NCI-H1436 (cell line): ENCODE data around the gene PITHD1.
"Not testable (repeated sequence)": the region's sequence is repeated elsewhere in the genome, so short reads cannot be mapped to it uniquely, and the experiment has no call there.

Experiments
- DNase-seq: peaks from one replicate; lab custom pipeline; 2025; lab: John Stamatoyannopoulos, UW

The PITHD1 gene, protein sequence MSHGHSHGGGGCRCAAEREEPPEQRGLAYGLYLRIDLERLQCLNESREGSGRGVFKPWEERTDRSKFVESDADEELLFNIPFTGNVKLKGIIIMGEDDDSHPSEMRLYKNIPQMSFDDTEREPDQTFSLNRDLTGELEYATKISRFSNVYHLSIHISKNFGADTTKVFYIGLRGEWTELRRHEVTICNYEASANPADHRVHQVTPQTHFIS

DNA sequence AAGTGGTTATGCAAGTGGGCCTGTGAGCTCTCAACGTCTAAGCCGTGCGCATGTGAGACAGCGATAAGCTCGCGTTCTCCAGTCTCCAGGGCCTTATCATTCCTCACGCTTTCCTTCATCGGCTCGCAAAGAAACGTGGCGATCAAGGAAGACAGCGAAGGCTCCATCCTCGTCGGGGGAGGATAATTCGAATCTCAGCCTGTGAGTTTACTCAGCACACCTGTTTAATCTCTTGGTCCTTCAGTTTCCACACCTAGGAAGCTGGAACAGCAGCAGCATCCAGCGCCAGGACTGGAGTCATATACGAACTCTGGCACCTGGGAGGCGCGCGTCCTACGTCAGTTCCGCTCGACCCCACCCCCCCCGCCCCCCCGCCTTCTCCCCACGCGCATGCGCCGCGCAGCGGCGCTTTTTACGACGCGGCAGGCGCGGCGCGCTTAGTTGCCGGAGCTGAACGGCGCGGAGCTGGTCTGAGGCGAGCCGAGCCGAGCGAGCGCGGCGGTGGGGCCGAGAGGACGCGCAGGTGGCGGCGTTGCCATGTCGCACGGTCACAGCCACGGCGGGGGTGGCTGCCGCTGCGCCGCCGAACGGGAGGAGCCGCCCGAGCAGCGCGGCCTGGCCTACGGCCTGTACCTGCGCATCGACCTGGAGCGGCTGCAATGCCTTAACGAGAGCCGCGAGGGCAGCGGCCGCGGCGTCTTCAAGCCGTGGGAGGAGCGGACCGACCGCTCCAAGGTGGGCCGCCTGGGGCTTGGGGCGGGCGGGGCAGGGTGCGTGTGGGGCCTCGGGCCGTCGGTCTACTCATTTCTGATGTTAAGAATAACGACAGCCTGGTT lies at the start of gene PITHD1:
TSS of gene PITHD1 (plus strand) at position 440 of the 836 bp plus-strand sequence. CDS start at position 538, 98 bp downstream.
- peak; percentile 79 for DNase-seq

DNA sequence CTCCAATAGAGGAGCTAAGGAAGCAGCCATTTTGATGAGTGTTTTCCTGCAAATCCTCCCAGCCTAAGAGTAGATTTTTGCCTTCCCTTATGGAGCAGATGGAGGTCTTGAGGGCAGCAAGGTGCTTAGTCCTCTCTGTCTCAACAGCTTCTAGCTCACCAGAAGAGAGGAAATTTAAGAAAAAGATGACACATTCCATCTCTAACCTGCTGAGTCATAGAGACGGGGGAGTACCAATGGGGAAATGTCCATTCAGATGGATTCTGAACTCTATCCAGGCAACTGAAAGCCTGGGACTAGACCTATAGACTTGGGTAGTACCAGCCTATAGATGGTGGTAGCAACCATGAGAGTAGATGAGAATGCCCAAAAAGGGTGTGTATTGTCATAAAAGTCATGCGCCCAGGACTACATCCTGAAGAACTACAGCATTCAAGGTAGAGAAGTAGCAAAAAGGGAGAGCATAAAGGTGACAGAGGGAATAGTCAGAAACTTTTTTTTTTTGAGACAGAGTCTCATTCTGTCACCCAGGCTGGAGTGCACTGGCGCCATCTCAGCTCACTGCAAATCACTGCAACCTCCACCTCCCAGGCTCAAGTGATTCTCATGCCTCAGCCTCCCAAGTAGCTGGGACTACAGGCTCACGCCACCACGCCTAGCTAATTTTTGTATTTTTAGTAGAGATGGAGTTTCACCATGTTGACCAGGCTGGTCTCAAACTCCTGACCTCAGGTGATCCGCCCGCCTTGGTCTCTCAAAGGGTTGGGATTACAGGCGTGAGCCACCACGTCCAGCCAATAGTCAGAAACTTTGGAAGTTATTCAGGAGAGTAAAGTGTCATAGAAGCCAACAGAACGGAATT lies 45.6 kb upstream of the PITHD1 start:
- DNase-seq = no peak

DNA sequence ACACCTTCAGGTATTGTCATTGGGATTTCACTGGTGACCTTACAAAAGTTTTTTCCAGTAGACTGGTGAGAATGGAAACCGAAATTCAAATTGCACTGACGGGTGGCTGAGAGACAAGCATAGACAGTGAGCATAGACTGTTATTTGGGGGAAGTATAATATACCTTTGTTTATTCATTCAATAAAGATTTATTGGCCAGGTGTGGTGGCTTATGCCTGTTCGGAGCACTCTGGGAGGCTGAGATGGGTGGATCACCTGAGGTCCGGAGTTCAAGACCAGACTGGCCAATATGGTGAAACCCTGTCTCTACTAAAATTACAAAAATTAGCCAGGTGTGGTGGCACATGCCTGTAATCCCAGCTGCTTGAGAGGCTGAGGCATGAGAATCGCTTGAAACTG lies 44.9 kb upstream of the PITHD1 start:
- not testable (repeated sequence) for DNase-seq

DNA sequence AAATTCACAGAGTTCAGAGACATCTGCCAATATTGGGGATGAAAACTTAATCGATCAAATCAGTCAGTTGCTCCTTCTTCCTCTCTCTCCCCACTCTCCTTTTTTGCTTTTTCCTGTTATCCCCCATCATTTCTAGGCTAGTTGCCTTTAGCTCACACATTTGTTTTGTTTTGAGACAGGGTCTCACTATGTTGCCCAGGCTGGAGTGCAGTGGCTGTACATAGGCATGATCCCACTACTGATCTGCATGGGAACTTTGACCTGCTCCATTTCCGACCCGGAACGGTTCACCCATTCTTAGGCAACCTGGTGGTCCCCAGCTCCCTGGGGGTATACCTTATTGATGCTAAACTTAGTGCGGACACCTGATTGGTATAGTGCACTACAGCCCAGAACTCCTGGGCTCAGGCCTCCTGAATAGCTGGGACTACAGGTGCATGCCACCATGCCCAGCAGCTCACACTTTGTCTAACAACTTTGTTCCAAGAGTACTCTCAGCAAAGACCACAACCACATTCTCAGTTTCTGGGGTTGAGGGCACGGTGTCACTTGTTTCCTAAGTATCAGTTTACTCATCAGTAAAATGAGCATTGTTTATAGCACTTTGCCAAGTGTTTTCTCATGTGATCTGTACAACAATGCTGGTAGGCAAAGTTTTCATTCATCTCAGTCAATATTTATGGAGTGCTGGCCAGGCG lies 41.6 kb upstream of the PITHD1 start:
- no peak for DNase-seq

DNA sequence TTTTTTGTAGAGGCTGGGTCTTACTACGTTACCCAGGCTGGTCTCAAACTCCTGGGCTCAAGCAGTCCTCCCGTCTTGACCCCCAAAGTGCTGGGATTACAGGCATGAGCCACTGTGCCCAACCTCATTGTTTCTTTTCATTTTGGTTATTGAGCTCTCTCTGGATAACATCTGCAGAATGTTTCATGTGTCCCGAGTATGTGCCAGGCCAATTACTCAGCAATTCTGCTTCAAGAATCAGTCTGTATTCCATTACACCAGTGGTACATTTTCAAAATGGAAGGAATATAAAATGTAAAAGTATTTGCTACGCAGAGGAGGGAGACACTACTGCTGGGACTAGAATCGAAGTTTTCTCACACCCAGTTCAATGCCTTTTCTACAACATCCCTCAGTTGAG lies 36.6 kb upstream of the PITHD1 start:
- DNase-seq = no peak

DNA sequence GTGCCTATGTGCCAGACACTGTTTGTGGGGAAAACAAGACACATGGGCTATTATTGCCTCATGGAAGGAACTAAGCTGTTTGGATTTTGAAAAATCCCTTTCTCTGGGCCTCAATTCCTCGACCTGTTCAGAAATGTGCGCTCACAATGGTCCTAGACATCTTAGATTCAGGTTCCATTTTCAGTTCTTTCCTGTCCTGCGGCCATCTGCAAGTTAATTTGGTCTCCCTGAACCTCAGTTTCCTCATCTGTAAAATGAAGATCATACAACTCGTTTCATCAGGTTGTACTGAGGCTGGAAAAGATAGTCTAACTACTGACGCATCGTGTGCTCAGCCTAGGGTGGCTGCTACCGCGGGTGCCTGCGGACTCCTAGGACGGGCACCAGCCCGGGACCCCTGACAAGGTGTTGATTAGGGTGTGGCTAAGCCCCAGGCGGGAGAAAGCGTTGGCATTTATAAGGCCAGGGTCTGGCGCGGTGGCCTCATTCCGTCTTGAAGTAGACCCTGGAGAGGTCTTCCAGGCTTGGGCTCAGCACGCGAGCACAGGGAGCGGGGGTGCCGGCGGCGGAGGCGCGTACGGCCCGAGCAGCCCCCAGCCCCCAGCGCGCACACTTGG lies 35.4 kb upstream of the PITHD1 start:
- no peak for DNase-seq

DNA sequence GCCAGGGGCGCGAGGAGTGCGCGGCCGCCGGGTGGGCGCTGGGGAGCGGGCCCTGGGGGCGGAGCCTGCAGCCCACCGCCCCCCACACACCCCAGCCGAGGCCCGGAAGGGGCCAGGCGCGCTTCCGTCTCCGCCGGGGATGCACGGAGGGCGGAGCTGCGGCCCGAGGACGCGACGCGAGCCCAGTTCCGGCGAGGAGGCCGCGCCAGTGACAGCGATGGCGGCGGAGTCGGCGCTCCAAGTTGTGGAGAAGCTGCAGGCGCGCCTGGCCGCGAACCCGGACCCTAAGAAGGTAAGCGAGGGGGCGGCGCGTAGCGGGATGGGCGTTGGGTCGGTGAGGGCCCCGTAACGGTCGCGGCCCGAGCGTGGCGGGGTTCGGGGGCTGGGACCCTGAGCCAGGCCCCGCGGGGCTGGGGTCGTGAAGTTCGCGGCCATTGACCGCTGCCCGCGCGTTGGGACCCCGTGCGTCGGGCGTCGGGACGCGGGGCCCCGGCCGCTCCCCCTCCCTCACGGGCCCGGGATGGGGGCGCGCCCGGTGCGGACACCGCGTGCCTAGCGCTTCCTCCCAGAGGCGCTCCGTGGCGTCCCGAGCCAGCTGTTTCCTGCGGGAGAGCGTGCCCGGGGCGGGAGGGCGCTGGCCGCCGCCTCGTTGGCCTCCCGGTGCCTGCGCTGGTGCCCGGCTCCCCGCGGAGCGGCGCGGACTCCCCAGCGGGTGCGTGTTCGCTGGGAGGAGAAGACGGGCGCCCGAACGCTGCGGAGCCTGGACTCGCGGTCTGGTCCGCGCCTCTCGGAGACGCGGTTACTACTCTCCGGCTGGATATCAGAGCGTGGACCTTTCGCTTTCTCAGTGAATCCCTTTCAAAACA lies 34.7 kb upstream of the PITHD1 start, which contains the start of gene ELOA:
TSS of gene ELOA (plus strand) at position 185 of the 866 bp plus-strand sequence. CDS start at position 218, 33 bp downstream.
- DNase-seq = peak; percentile 66

DNA sequence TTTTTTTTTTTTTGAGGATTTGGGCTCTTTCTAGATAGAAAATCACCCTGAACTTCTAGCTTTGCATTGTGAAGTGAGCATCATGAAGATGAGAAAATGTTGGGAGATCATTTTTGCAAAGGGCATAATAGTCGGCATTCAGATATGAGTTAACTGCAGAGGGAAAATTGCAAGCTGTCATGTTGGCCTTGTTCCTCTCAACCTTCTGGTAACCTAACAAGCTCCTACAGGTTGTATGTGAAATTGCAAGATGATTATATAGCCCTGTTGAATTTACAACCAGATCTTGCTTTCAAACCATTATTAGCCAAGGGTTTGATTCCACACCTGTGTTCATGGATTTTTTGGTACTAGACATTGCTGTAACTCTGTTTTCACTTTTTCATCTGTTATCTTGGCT lies 32.7 kb upstream of the PITHD1 start:
- DNase-seq = no peak

DNA sequence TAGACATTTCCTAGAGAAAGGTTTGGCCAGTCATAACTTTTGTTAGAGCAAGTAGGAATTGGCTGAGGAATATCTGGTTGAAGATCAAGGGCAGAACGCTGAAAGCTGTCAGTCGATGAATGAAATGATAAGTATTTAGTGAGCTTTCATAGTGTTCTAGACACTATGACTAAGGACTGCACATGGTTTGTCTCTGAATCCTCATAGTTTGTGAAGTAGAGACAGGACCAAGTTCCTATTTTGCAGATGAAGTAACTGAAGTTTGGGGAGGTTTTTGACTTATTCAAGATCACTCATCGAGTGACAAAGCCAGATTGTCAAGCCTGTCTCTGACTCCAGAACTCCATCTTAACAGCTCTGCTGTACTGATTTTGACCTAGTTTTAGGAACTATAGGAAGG lies 30.2 kb upstream of the PITHD1 start:
- DNase-seq = no peak

DNA sequence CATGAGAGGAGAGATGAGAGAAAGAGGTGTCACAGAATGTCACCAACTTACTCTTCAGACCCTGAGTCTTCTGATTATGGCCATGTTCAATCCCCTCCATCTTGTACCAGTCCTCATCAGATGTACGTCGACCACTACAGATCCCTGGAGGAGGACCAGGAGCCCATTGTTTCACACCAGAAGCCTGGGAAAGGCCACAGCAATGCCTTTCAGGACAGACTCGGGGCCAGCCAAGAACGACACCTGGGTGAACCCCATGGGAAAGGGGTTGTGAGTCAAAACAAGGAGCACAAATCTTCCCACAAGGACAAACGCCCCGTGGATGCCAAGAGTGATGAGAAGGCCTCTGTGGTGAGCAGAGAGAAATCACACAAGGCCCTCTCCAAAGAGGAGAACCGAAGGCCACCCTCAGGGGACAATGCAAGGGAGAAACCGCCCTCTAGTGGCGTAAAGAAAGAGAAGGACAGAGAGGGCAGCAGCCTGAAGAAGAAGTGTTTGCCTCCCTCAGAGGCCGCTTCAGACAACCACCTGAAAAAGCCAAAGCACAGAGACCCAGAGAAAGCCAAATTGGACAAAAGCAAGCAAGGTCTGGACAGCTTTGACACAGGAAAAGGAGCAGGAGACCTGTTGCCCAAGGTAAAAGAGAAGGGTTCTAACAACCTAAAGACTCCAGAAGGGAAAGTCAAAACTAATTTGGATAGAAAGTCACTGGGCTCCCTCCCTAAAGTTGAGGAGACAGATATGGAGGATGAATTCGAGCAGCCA lies 27.0 kb upstream of the PITHD1 start:
- DNase-seq = peak; percentile 9

DNA sequence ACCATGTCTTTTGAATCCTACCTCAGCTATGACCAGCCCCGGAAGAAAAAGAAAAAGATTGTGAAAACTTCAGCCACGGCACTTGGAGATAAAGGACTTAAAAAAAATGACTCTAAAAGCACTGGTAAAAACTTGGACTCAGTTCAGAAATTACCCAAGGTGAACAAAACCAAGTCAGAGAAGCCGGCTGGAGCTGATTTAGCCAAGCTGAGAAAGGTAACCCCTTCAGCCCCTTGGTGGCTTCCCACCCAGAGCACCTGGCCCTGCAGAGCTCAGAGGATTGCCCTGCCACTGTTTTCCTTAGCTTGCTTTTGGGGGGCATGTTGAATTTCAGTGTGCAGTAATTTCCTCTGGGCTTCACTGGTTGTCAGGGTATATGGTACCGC lies 26.4 kb upstream of the PITHD1 start:
- DNase-seq = no peak

DNA sequence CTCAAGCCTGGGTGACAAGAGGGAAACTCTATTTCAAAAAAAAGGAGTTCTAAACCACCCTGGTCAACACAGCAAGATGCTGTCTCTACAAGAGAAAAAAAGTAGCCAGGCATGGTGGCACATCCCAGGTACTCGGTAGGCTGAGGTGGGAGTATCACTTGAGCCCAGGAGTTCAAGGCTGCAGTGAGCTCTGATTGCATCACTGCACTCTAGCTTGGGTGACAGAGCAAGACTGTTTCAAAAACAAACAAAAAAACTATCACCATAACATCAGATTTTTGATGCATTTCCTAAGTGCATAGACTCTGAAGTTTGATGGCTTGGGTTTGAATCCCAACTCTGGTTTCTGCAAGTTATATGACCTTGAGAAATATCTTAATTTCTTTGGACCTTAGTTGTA lies 25.3 kb upstream of the PITHD1 start:
- no peak for DNase-seq

DNA sequence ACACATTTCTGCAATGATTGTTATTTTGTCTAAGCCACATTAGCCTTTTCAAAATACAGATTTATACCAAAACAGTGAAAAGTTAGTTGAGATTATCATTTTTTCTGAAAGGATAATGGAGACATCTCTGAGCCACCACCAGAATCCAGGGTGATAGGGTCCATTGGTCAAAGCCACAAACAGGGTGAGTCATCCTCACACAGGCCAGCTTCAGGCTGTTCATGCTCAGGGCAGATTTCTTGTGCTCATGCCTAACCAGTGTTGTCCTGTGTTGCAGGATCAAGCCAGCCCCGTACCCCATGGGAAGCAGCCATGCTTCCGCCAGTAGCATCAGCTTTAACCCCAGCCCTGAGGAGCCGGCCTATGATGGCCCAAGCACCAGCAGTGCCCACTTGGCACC lies 21.5 kb upstream of the PITHD1 start:
- no peak for DNase-seq

DNA sequence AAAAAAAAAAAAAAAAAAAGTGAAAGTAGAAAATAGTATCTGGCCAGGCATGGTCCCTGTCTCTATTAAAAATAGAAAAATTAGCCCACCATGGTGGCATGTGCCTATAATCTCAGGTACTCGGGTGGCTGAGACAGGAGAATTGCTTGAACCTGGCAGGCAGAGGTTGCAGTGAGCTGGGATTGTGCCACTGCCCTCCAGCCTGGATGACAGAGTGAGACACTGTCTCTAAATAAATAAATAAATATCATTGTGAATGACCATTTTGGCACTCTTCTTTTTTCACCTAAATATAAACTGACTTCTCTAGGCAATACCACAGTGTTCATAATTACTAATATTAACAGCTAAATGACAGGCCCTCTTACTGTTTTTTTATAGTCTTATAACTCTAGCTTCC lies 20.4 kb upstream of the PITHD1 start:
- no peak for DNase-seq

DNA sequence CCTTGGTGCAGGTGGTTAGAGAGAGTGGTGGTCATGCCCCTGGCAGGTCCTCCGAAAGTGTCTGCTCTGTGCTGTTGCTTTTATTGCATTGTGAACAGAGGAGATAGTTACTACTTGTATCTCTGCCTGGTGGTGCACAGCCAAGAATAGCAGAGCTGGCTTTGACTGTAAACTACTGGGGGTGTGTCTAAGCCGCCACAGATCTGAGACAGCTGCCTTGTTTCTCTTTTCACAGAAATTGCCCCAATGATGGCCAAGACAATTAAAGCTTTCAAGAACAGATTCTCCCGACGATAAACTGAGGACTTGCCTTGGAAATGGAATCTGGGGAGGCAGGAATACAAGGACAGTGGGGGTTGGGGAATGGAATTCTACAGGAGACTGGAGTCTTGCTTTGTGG lies 18.9 kb upstream of the PITHD1 start:
- DNase-seq = no peak

DNA sequence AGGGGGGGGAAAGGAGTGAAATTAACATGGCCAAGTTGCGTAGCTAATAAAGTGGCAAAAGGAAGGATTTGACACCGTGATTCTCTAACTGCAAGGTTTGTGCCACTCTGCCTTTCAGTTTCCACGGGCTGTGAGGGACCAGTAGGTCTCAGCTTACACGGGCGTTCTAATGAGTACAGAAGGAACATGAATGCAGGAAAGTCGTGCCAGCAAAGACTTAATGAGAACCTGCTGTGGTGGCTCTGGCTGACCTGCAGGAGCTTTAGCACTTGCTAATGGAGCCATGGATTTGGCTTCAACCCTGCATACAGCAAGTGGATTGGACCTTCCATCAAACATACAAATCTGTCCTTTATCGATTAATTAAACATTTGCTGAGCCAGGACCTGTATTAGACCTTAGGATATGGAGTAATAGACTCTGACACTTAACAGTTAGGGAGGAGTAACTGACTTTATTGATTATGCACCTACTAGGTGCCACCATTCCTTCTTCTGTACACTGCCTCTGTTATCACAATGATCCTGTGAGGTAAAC lies 15.1 kb upstream of the PITHD1 start:
- no peak for DNase-seq

DNA sequence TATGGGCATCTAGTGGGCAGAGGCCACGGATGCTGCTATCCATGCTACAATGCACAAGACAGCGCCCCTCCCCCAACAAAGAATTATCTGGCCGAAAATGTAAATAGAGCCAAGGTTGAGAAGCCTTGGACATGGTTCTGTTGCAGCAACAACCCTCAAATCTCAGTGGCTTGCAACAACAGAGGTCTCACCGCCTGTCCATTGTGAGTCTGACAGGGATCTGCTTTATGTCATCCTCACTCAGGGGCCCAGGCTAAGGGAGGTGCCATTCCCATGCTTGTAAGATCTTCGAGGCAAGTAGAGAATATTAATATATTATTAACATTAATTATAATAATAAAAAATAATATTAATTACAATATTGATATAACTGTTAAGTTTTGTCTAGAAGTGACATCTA lies 9.5 kb upstream of the PITHD1 start:
- no peak for DNase-seq

DNA sequence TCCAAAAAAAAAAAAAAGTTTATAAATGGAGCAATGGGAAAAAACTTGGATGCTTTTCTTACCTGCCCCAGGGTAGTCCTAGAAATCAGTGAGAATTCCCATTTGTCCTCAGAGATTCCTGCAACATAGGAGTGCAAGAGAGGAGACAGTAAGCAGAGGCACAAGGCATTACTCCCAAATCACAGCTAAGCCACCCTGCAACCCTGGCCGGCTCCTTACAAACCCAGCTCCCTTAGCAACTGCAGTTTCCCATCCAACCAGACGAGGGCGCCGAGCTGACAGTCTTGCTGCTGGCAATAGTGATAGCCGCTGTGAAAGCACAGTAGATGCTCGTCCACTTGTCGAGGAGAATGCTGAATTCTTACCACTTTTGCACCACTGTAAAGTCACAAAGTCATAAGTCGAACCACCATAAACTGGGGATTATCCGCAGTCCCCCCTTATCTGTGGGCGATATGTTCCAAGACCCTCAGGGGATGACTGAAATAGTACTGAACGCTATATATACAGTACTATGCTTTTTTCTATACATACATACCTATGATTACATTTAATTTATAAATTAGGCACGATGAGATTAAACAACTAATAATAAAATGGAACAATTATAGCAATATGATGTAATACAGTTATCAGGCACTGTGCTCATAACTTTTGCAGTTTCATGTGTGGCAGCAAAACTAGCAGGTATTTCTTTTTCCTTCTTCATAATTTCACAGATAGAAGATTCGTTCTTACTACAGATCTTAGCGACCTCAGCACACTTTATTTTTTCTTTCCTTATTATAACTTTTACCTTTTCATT lies 6.0 kb upstream of the PITHD1 start:
- peak; percentile 65 for DNase-seq

DNA sequence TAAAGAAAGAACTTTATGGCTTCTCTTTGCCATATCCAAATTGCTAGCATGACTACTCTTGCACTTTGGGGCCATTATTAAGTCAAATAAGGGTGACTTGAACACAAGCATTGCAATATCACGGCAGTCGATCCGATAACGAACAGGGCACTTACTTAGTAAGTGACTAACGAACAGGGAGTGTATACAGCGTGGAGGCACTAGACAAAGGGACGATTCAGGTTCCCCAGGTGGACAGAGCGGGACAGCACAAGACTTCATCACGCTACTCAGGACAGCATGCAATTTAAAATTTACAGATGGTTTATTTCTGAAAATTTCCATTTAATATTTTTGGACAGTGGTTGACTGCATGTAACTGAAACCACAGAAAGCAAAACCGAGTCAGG lies 5.4 kb upstream of the PITHD1 start:
- no peak for DNase-seq
